Esophagus squamous epithelium (tissue), 4 donors: Measurements from ENCODE around the gene DPP3.

Source experiments
- POLR2A ChIP-seq, 4 donors: fragments of 450-650 bp; IDR thresholded peaks; one replicate each; pipeline ENCODE4 v1.6.1; 2017; ENCODE audit warnings: antibody characterized with exemption in 4 of 4, mild to moderate bottlenecking in 4 of 4, moderate library complexity in 3 of 4
- TF ChIP-seq, protein P1 (sequence below), 6 experiments: fragments of 450-650 bp in 4 of 6; fragments of 200-600 bp in 2 of 6; sonication (generic) in 2 of 6; IDR thresholded peaks; one replicate each; pipeline ENCODE4 v1.5.1; 2016 to 2019; ENCODE audit warnings: antibody characterized with exemption in 6 of 6, mild to moderate bottlenecking in 4 of 6, moderate library complexity in 4 of 6

DNA sequence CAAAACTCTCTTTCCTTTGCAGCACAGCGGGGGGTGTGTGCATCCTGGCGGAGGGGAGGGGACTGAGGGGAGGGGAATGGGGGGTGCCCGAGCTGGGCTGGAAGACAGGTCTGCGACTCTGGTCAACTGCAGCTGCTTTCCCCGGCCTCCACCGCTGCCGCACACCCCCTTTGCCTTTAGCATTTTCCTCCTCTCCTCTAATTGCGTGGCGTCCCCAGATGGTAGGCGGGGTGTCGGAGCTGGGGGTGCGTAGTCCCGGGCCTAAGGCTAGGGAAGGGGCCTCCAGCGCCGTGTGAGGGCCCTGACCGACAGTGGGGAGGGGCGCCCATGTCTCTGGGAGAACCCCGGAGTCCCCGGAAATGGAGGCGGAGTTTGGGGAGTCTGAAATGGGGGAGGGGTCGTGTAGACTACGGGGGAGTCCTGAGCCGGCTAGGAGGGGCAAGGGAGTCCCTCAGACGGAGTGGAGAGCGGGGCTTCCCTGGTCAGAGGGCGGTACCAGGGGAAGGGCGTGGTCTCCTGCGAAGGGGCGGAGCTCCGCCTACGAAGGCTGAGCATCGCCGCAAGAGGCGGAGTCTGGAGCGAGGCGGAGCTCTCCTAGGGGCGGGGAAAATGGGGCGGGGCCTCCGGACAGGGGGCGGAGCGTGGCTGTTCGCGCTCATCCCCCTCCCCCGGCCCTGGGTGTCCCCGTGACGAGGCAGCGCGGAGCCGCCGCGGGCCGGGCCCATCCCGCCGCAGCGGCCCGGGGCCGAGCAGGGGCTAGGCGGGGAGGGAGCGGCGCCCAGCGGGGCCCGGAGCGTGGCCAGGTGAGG is 13.8 kb upstream of the DPP3 start, which contains the start of gene PELI3:
- TF ChIP-seq, protein P1, sequence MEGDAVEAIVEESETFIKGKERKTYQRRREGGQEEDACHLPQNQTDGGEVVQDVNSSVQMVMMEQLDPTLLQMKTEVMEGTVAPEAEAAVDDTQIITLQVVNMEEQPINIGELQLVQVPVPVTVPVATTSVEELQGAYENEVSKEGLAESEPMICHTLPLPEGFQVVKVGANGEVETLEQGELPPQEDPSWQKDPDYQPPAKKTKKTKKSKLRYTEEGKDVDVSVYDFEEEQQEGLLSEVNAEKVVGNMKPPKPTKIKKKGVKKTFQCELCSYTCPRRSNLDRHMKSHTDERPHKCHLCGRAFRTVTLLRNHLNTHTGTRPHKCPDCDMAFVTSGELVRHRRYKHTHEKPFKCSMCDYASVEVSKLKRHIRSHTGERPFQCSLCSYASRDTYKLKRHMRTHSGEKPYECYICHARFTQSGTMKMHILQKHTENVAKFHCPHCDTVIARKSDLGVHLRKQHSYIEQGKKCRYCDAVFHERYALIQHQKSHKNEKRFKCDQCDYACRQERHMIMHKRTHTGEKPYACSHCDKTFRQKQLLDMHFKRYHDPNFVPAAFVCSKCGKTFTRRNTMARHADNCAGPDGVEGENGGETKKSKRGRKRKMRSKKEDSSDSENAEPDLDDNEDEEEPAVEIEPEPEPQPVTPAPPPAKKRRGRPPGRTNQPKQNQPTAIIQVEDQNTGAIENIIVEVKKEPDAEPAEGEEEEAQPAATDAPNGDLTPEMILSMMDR (IDR thresholded peaks at IDR 0.05), result no peak
- TF ChIP-seq POLR2A (IDR thresholded peaks at IDR 0.05), result peak in 1 of 4 donors; percentile 46
